Measurements from ENCODE around the gene B4GALT1.
A peak's percentile ranks its signal among the peaks of the same experiment; 100 is the strongest.

B4GALT1 gene

DNA sequence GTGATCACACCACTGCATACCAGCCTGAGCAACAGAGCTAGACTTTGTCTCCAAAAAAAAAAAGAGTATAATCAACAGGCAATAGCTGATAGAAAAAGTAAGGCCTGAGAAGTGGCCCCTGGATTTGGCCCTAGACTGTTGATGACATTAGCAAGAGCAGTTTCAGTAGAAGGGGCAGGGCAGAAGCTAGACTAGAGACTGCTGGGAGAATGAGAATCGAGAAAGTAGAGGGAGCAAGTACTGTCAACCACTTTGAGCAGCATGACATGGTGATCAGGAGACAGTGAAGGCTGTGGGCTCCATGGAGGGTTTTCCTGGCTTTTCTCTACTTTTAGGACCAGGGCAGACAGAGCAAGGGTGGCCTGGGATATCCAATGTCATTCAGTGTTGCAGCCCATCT, 34.9 kb upstream of the B4GALT1 start:
- DNase-seq (ENCODE audit: low read depth): no peak
- TF ChIP-seq, protein P1, sequence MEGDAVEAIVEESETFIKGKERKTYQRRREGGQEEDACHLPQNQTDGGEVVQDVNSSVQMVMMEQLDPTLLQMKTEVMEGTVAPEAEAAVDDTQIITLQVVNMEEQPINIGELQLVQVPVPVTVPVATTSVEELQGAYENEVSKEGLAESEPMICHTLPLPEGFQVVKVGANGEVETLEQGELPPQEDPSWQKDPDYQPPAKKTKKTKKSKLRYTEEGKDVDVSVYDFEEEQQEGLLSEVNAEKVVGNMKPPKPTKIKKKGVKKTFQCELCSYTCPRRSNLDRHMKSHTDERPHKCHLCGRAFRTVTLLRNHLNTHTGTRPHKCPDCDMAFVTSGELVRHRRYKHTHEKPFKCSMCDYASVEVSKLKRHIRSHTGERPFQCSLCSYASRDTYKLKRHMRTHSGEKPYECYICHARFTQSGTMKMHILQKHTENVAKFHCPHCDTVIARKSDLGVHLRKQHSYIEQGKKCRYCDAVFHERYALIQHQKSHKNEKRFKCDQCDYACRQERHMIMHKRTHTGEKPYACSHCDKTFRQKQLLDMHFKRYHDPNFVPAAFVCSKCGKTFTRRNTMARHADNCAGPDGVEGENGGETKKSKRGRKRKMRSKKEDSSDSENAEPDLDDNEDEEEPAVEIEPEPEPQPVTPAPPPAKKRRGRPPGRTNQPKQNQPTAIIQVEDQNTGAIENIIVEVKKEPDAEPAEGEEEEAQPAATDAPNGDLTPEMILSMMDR (conservative IDR thresholded peaks at IDR 0.05; ENCODE audit: control insufficient read depth, insufficient read depth, low read depth, low read length): no peak
- H3K4me3 ChIP-seq (ENCODE audit: control insufficient read depth, low read depth, low read length): no peak overlapping the region

- TF ChIP-seq, protein P1 (conservative IDR thresholded peaks at IDR 0.05; ENCODE audit: control insufficient read depth, insufficient read depth, low read depth, low read length): no peak
- DNase-seq (ENCODE audit: low read depth): peak; percentile 77
- H3K4me3 ChIP-seq (ENCODE audit: control insufficient read depth, low read depth, low read length): no peak overlapping the region
Measured at GRCh38 chr9:33198165-33198564, 31.0 kb upstream of the B4GALT1 start.

DNA sequence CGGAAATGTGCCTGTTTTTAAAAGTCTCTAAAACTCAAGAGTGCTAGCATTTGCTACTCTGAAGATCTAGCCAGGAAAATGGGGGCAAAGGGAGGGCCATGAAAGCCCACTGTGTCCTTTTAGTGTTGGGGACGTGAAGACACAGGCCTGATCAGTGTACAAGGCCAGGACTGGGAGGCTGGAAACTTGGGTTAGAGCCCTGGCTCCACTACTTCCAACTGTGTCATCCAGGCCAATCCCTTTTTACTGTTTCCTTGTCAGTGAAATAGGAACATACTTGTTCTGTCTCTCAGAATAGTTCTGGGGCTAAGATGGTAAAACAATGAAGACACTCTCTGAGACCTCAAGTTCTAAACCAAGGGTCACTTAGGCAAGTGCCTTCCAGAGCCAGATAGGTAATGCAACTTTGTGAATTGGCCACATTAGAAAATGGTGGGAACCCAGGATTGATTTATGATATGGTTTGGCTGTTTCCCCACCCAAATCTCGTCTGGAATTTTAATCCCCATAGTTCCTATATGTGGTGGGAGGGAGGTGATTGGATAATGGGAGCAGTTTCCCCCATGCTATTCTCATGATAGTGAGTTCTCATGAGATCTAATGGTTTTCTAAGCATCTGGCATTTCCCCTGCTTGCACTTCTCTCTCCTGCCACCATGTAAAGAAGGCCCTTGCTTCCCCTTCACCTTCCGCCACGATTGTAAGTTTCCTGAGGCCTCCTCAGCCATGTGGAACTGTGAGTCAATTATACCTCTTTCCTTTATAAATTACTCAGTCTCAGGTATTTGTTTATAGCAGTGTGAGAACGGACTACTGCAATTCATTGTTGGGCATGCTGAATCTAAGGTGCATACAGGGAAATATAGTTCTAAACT, 30.4 kb upstream of the B4GALT1 start:
- TF ChIP-seq, protein P1 (conservative IDR thresholded peaks at IDR 0.05; ENCODE audit: control insufficient read depth, insufficient read depth, low read depth, low read length): no peak
- no peak for DNase-seq (ENCODE audit: low read depth)
- H3K4me3 ChIP-seq (ENCODE audit: control insufficient read depth, low read depth, low read length): no peak overlapping the region

DNA sequence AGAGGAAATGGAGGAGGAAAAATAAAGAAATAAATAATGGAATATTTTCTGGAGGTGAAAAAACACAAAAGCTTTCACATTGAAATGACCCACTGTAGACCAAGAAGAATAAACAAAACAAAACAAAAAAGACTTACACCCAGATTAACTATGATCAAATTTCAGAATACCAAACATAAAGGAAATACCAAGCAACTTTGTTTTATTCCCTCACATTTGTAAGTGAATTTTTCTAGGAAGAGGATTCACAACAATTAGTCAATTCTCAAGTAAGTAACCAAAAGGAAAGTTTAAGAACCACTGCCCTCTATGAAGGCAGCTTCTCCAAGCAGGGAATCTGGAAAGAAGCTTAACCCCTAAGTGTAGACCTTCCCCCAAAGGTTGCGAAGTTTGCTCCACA, 29.6 kb upstream of the B4GALT1 start:
- TF ChIP-seq, protein P1 (conservative IDR thresholded peaks at IDR 0.05; ENCODE audit: control insufficient read depth, insufficient read depth, low read depth, low read length): no peak
- H3K4me3 ChIP-seq (ENCODE audit: control insufficient read depth, low read depth, low read length): no peak overlapping the region
- no peak for DNase-seq (ENCODE audit: low read depth)

DNA sequence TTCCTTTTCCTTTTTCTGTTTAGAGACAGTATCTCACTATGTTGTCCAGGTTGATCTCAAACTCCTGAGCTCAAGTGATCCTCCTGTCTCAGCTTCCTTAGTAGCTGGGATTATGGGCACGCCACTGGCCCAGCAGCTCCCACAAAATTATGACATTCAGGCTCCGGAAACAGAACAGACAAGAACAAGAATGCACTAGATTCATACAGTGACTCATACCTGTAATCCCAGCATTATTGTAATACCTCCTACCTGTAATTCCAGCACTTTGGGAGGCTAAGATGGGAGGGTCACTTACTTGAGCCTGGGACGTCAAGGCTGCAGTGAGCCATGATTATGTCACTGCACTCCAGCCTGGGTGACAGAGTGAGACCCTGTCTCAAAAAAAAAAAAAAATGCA, 26.7 kb upstream of the B4GALT1 start:
- no peak overlapping the region for H3K4me3 ChIP-seq (ENCODE audit: control insufficient read depth, low read depth, low read length)

GRCh38 chr9:33192493-33193255, 25.5 kb upstream of the B4GALT1 start:
- TF ChIP-seq, protein P1 (conservative IDR thresholded peaks at IDR 0.05; ENCODE audit: control insufficient read depth, insufficient read depth, low read depth, low read length): no peak
- peak; percentile 65 for DNase-seq (ENCODE audit: low read depth)
- no peak overlapping the region for H3K4me3 ChIP-seq (ENCODE audit: control insufficient read depth, low read depth, low read length)

More for the DNA sequence above, 26.7 kb upstream of the B4GALT1 start:
- DNase-seq (ENCODE audit: low read depth): no peak
- TF ChIP-seq, protein P1 (conservative IDR thresholded peaks at IDR 0.05; ENCODE audit: control insufficient read depth, insufficient read depth, low read depth, low read length): no peak
